DOHH2 (cell line): ENCODE results near the gene PSMD6.

Experiments used
- H3F3A ChIP-seq: fragments of 200-600 bp; sonication (generic), shearing (Covaris generic); 2 replicates; pipeline ENCODE4 v1.6.0; 2016; ENCODE audit warnings: antibody characterized with exemption, mild to moderate bottlenecking; ENCODE audit not compliant: control insufficient read depth, insufficient read depth
- H3K27ac ChIP-seq: fragments of 200-600 bp; sonication (generic); 2 replicates; pipeline ENCODE4 v1.5.1; 2014; ENCODE audit warnings: low read depth, mild to moderate bottlenecking, low read length, moderate library complexity
- H3K27me3 ChIP-seq: fragments of 200-600 bp; sonication (generic); 2 replicates; pipeline ENCODE4 v1.6.1; 2014; ENCODE audit warnings: mild to moderate bottlenecking, low read length, mixed read lengths; ENCODE audit not compliant: control insufficient read depth
- H3K36me3 ChIP-seq: fragments of 200-600 bp; sonication (generic); 2 replicates; pipeline ENCODE4 v1.6.1; 2014; ENCODE audit warnings: mild to moderate bottlenecking, low read length, moderate library complexity, mixed read lengths; ENCODE audit not compliant: control insufficient read depth
- H3K4me1 ChIP-seq: fragments of 200-600 bp; sonication (generic); 2 replicates; pipeline ENCODE4 v1.6.1; 2014; ENCODE audit warnings: mild to moderate bottlenecking, low read length, mixed read lengths; ENCODE audit not compliant: control insufficient read depth
- H3K4me2 ChIP-seq: fragments of 200-600 bp; sonication (generic); 2 replicates; pipeline ENCODE4 v1.6.0; 2014; ENCODE audit warnings: mild to moderate bottlenecking, low read length, moderate library complexity
- H3K4me3 ChIP-seq: fragments of 200-600 bp; sonication (generic); 2 replicates; pipeline ENCODE4 v1.5.1; 2014; ENCODE audit warnings: mild to moderate bottlenecking, low read length, mixed read lengths
- H3K79me2 ChIP-seq: fragments of 200-600 bp; sonication (generic); 2 replicates; pipeline ENCODE4 v1.6.1; 2014; ENCODE audit warnings: mild to moderate bottlenecking, low read length, mixed read lengths; ENCODE audit not compliant: control insufficient read depth
- H3K9me2 ChIP-seq: fragments of 200-600 bp; sonication (generic); replicated peaks from 2 replicates; pipeline ENCODE4 v1.6.1; 2014; ENCODE audit warnings: mild to moderate bottlenecking, low read length, mixed read lengths; ENCODE audit not compliant: control insufficient read depth
- H3K9me3 ChIP-seq: fragments of 200-600 bp; sonication (generic); 2 replicates; pipeline ENCODE4 v1.6.1; 2014; ENCODE audit warnings: antibody characterized with exemption, low read length, mixed read lengths; ENCODE audit not compliant: control insufficient read depth, insufficient read depth
- H4K20me1 ChIP-seq: fragments of 200-600 bp; sonication (generic); 2 replicates; pipeline ENCODE4 v1.6.0; 2014; ENCODE audit warnings: low read depth, mild to moderate bottlenecking, antibody characterized with exemption, low read length, moderate library complexity; ENCODE audit not compliant: control insufficient read depth, insufficient read depth
- CTCF ChIP-seq: fragments of 200-600 bp; sonication (generic); IDR thresholded peaks from one replicate; pipeline ENCODE4 v1.5.1; 2014; ENCODE audit warnings: antibody characterized with exemption, mild to moderate bottlenecking, low read depth, low read length; ENCODE audit not compliant: poor library complexity, severe bottlenecking
- EZH2phosphoT487 ChIP-seq: fragments of 200-600 bp; sonication (generic); IDR thresholded peaks from 2 replicates; pipeline ENCODE4 v1.6.1; 2017; ENCODE audit warnings: borderline replicate concordance, mild to moderate bottlenecking, antibody characterized with exemption, low read length, moderate library complexity, mixed read lengths

PSMD6 gene

GRCh38 chr3:64002233-64002632 is 21.1 kb downstream of the PSMD6 start:
- Histone ChIP-seq H4K20me1 (no peaks in the 10 kb centered on the region), H3K27me3 (no peaks in the 10 kb centered on the region), H3K27ac (no peak overlapping the region), H3K4me3 (no peak overlapping the region), H3K4me2 (no peak overlapping the region), H3K79me2 (no peaks in the 10 kb centered on the region), H3K9me3 (no peaks in the 10 kb centered on the region), H3K36me3 (peaks cover 82% of the 10 kb centered on the region), H3K9me2 (no peaks in the 10 kb centered on the region), H3F3A (no peaks in the 10 kb centered on the region), H3K4me1 (no peaks in the 10 kb centered on the region)
- no peak for TF ChIP-seq CTCF
- no peak for TF ChIP-seq EZH2phosphoT487

- no peaks in the 10 kb centered on the region for H3K4me1 ChIP-seq
- H3K4me2 ChIP-seq, result no peak overlapping the region
These were observed 22.7 kb downstream of the PSMD6 start for GRCh38 chr3:64000453-64001055.

GRCh38 chr3:63998852-63999754 is 24.2 kb downstream of the PSMD6 start:
- no peaks in the 10 kb centered on the region for H3K9me2 ChIP-seq
- H3K79me2 ChIP-seq, result no peaks in the 10 kb centered on the region
- H3K4me2 ChIP-seq, result no peak overlapping the region
- H3K9me3 ChIP-seq, result no peaks in the 10 kb centered on the region
- no peaks in the 10 kb centered on the region for H4K20me1 ChIP-seq
- no peak overlapping the region for H3K27ac ChIP-seq
- TF ChIP-seq EZH2phosphoT487 (no peak), CTCF (no peak)
- no peak overlapping the region for H3K4me3 ChIP-seq
- no peaks in the 10 kb centered on the region for H3K27me3 ChIP-seq
- H3K36me3 ChIP-seq, result peaks cover 78% of the 10 kb centered on the region
- no peaks in the 10 kb centered on the region for H3K4me1 ChIP-seq
- no peaks in the 10 kb centered on the region for H3F3A ChIP-seq

More at GRCh38 chr3:64000453-64001055, 22.7 kb downstream of the PSMD6 start:
- H3K4me3 ChIP-seq, result no peak overlapping the region
- no peaks in the 10 kb centered on the region for H3F3A ChIP-seq
- no peaks in the 10 kb centered on the region for H3K27me3 ChIP-seq
- no peaks in the 10 kb centered on the region for H3K79me2 ChIP-seq
- no peak overlapping the region for H3K27ac ChIP-seq
- H3K9me3 ChIP-seq, result no peaks in the 10 kb centered on the region
- TF ChIP-seq CTCF (no peak), EZH2phosphoT487 (no peak)
- no peaks in the 10 kb centered on the region for H3K9me2 ChIP-seq
- H4K20me1 ChIP-seq, result no peaks in the 10 kb centered on the region
- H3K36me3 ChIP-seq, result peaks cover 77% of the 10 kb centered on the region
